Measurements from ENCODE around the gene PIK3AP1. TPM values are rescaled to one million over a fixed set of nuclear protein-coding genes. Genes with fewer than 3 reads are reported as not detected.
A peak's percentile ranks its signal among the peaks of the same experiment; 100 is the strongest.

Gene PIK3AP1
- total and polyA plus RNA-seq, 2 of the 13 experiments (the other 11 are each of a cell fraction or from before 2014, with no cell fraction given) = 3.6 to 13.8 TPM

DNA sequence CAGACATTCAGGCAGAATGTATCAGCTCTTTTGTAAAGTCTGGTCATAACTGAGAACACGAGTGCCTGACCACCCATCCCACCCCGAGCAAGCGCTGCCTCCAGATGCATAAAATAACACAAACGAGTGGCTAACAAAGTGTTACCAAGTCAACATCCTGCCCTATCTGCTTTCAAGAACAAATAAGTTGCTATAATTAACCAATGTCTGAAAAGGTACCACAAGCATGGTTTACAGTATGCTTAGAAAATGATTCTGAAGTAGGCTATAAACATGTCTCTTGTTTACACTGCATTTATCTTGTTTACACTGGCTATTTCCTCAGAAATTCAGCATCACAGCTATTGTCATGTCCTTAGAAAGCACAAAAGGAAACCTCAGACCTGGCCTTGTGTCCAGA, 49.5 kb downstream of the PIK3AP1 start (continued):
- TF ChIP-seq, protein P1, sequence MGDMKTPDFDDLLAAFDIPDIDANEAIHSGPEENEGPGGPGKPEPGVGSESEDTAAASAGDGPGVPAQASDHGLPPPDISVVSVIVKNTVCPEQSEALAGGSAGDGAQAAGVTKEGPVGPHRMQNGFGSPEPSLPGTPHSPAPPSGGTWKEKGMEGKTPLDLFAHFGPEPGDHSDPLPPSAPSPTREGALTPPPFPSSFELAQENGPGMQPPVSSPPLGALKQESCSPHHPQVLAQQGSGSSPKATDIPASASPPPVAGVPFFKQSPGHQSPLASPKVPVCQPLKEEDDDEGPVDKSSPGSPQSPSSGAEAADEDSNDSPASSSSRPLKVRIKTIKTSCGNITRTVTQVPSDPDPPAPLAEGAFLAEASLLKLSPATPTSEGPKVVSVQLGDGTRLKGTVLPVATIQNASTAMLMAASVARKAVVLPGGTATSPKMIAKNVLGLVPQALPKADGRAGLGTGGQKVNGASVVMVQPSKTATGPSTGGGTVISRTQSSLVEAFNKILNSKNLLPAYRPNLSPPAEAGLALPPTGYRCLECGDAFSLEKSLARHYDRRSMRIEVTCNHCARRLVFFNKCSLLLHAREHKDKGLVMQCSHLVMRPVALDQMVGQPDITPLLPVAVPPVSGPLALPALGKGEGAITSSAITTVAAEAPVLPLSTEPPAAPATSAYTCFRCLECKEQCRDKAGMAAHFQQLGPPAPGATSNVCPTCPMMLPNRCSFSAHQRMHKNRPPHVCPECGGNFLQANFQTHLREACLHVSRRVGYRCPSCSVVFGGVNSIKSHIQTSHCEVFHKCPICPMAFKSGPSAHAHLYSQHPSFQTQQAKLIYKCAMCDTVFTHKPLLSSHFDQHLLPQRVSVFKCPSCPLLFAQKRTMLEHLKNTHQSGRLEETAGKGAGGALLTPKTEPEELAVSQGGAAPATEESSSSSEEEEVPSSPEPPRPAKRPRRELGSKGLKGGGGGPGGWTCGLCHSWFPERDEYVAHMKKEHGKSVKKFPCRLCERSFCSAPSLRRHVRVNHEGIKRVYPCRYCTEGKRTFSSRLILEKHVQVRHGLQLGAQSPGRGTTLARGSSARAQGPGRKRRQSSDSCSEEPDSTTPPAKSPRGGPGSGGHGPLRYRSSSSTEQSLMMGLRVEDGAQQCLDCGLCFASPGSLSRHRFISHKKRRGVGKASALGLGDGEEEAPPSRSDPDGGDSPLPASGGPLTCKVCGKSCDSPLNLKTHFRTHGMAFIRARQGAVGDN (CRISPR knock-in tag; IDR thresholded peaks at IDR 0.05) = no peak
- TF ChIP-seq PPARG (CRISPR knock-in tag; conservative IDR thresholded peaks at IDR 0.05) (0 out of 2 replicates have a peak, but pooled peaks have one; percentile 63), SMARCC2 (IDR thresholded peaks at IDR 0.05) (no peak), ZFAT (CRISPR knock-in tag; conservative IDR thresholded peaks at IDR 0.05) (no peak), ZNF678 (CRISPR knock-in tag; IDR thresholded peaks at IDR 0.05) (no peak), ZNF460 (CRISPR knock-in tag; IDR thresholded peaks at IDR 0.05; ENCODE audit: borderline replicate concordance) (no peak), NFYB (CRISPR knock-in tag; IDR thresholded peaks at IDR 0.05) (no peak), NCOA1 (CRISPR knock-in tag; IDR thresholded peaks at IDR 0.05) (no peak), ZNF572 (CRISPR knock-in tag; IDR thresholded peaks at IDR 0.05) (no peak), FOXP1 (IDR thresholded peaks at IDR 0.05) (peak; percentile 49; the same call in 1 of the 2 replicates), FOXP1 (CRISPR knock-in tag; IDR thresholded peaks at IDR 0.05) (peak; percentile 95), MAF1 (CRISPR knock-in tag; IDR thresholded peaks at IDR 0.05; ENCODE audit: borderline replicate concordance) (no peak), DNMT3B (CRISPR knock-in tag; conservative IDR thresholded peaks at IDR 0.05) (no peak), JARID2 (CRISPR knock-in tag; IDR thresholded peaks at IDR 0.05; ENCODE audit: insufficient replicate concordance) (no peak)
- TF ChIP-seq, protein P2, sequence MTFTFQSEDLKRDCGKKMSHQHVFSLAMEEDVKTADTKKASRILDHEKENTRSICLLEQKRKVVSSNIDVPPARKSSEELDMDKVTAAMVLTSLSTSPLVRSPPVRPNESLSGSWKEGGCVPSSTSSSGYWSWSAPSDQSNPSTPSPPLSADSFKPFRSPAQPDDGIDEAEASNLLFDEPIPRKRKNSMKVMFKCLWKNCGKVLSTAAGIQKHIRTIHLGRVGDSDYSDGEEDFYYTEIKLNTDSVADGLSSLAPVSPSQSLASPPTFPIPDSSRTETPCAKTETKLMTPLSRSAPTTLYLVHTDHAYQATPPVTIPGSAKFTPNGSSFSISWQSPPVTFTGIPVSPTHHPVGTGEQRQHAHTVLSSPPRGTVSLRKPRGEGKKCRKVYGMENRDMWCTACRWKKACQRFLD (CRISPR knock-in tag; IDR thresholded peaks at IDR 0.05; ENCODE audit: borderline replicate concordance) = no peak
- TF ChIP-seq, protein P3, sequence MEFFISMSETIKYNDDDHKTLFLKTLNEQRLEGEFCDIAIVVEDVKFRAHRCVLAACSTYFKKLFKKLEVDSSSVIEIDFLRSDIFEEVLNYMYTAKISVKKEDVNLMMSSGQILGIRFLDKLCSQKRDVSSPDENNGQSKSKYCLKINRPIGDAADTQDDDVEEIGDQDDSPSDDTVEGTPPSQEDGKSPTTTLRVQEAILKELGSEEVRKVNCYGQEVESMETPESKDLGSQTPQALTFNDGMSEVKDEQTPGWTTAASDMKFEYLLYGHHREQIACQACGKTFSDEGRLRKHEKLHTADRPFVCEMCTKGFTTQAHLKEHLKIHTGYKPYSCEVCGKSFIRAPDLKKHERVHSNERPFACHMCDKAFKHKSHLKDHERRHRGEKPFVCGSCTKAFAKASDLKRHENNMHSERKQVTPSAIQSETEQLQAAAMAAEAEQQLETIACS (CRISPR knock-in tag; IDR thresholded peaks at IDR 0.05) = no peak
- TF ChIP-seq, protein P4, sequence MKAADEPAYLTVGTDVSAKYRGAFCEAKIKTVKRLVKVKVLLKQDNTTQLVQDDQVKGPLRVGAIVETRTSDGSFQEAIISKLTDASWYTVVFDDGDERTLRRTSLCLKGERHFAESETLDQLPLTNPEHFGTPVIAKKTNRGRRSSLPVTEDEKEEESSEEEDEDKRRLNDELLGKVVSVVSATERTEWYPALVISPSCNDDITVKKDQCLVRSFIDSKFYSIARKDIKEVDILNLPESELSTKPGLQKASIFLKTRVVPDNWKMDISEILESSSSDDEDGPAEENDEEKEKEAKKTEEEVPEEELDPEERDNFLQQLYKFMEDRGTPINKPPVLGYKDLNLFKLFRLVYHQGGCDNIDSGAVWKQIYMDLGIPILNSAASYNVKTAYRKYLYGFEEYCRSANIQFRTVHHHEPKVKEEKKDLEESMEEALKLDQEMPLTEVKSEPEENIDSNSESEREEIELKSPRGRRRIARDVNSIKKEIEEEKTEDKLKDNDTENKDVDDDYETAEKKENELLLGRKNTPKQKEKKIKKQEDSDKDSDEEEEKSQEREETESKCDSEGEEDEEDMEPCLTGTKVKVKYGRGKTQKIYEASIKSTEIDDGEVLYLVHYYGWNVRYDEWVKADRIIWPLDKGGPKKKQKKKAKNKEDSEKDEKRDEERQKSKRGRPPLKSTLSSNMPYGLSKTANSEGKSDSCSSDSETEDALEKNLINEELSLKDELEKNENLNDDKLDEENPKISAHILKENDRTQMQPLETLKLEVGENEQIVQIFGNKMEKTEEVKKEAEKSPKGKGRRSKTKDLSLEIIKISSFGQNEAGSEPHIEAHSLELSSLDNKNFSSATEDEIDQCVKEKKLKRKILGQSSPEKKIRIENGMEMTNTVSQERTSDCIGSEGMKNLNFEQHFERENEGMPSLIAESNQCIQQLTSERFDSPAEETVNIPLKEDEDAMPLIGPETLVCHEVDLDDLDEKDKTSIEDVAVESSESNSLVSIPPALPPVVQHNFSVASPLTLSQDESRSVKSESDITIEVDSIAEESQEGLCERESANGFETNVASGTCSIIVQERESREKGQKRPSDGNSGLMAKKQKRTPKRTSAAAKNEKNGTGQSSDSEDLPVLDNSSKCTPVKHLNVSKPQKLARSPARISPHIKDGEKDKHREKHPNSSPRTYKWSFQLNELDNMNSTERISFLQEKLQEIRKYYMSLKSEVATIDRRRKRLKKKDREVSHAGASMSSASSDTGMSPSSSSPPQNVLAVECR (CRISPR knock-in tag; IDR thresholded peaks at IDR 0.05; ENCODE audit: borderline replicate concordance) = no peak
